HG03135 (cell line): ENCODE measurements around the gene POM121.
A peak's percentile ranks its signal among the peaks of the same experiment; 100 is the strongest.
"Not testable (repeated sequence)": the region's sequence is repeated elsewhere in the genome, so short reads cannot be mapped to it uniquely, and the experiment has no call there.

Experiments used
- ATAC-seq: cut with Tn5 transposase; IDR thresholded peaks from one replicate; pipeline ENCODE4 v1.9.1; 2021; ENCODE audit warnings: mild to moderate bottlenecking, moderate library complexity; ENCODE audit not compliant: unreplicated experiment

Gene POM121

GRCh38 chr7:72949276-72949675 lies 24.4 kb downstream of the POM121 start:
- ATAC-seq = not testable (repeated sequence)

GRCh38 chr7:72949686-72950085 lies 24.8 kb downstream of the POM121 start:
- ATAC-seq = not testable (repeated sequence)

- not testable (repeated sequence) for ATAC-seq
Observed at GRCh38 chr7:72950432-72950831, 25.5 kb downstream of the POM121 start.

GRCh38 chr7:72953901-72954562 lies 29.1 kb downstream of the POM121 start:
- ATAC-seq = peak; percentile 60

- peak; percentile 89 for ATAC-seq
Observed at GRCh38 chr7:72954563-72955198, 29.8 kb downstream of the POM121 start.

- ATAC-seq = not testable (repeated sequence)
Observed at GRCh38 chr7:72960029-72960428, 35.1 kb downstream of the POM121 start.

GRCh38 chr7:72960626-72961345 lies 35.9 kb downstream of the POM121 start:
- not testable (repeated sequence) for ATAC-seq

GRCh38 chr7:72961346-72961650 lies 36.4 kb downstream of the POM121 start:
- not testable (repeated sequence) for ATAC-seq

- not testable (repeated sequence) for ATAC-seq
Observed at GRCh38 chr7:72963056-72963455, 38.2 kb downstream of the POM121 start.

- peak; percentile 52 for ATAC-seq
Observed at GRCh38 chr7:72965186-72965975, 40.5 kb downstream of the POM121 start.

GRCh38 chr7:72966892-72967291 lies 42.0 kb downstream of the POM121 start:
- not testable (repeated sequence) for ATAC-seq

GRCh38 chr7:72968980-72969516 lies 44.2 kb downstream of the POM121 start, which contains the start of gene TRIM74:
Gene TRIM74, minus strand, starts transcription at chr7:72969466. Its CDS starts 3,309 bp downstream, at chr7:72966157.
- not testable (repeated sequence) for ATAC-seq

- ATAC-seq = not testable (repeated sequence)
Observed at GRCh38 chr7:72969688-72970087, 44.8 kb downstream of the POM121 start.

- ATAC-seq = not testable (repeated sequence)
Observed at GRCh38 chr7:72971505-72971904, 46.6 kb downstream of the POM121 start.

- ATAC-seq = not testable (repeated sequence)
Observed at GRCh38 chr7:72974781-72975180, 49.9 kb downstream of the POM121 start.

GRCh38 chr7:72975656-72976286 lies 50.9 kb downstream of the POM121 start:
- ATAC-seq = not testable (repeated sequence)

GRCh38 chr7:72976434-72976833 lies 51.5 kb downstream of the POM121 start:
- not testable (repeated sequence) for ATAC-seq

GRCh38 chr7:72980382-72980781 lies 55.5 kb downstream of the POM121 start:
- not testable (repeated sequence) for ATAC-seq

GRCh38 chr7:72982084-72982483 lies 57.2 kb downstream of the POM121 start:
- ATAC-seq = not testable (repeated sequence)
